Ovary (tissue), 3 donors: ENCODE measurements around the gene PSMD11.

ENCODE experiments used
- EP300 ChIP-seq: sonication (generic); formaldehyde crosslinking; IDR thresholded peaks from one replicate; pipeline ENCODE4 v1.6.1; 2017; ENCODE audit warnings: antibody characterized with exemption
- POLR2A ChIP-seq: fragments of 450-650 bp; IDR thresholded peaks from one replicate; pipeline ENCODE4 v1.6.1; 2017; ENCODE audit warnings: antibody characterized with exemption, mild to moderate bottlenecking, moderate library complexity
- TF ChIP-seq, protein P1 (sequence below), 3 donors: fragments of 450-650 bp in 2 of 3; fragments of 200-600 bp in 1 of 3; IDR thresholded peaks; one replicate each; pipeline versions ENCODE4 v1.5.1 to v1.8.0; 2016 to 2022; ENCODE audit warnings: antibody characterized with exemption in 3 of 3, mild to moderate bottlenecking in 1 of 3
- donor health status: DM: no; HTN: no; CAD: no.

DNA sequence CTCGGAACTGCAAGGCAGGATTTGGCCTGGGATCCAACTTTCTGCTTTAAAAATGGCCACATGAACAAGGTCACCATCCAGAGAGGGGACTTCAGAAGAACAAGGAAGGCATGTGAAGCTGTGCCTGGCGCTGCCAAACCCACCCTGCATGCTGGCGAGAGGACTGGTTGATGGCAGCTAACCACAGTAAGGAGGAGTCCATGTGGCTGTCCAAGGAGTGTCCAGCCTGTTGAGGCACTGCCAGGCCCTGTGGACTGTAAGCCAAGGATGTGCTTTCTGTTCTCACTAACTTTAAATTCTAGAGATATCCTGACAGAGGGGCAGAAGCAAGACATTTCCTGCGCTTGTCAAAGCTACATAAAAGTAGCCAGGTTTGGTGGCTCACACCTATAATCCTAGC is 82.8 kb downstream of the PSMD11 start:
- TF ChIP-seq, protein P1, sequence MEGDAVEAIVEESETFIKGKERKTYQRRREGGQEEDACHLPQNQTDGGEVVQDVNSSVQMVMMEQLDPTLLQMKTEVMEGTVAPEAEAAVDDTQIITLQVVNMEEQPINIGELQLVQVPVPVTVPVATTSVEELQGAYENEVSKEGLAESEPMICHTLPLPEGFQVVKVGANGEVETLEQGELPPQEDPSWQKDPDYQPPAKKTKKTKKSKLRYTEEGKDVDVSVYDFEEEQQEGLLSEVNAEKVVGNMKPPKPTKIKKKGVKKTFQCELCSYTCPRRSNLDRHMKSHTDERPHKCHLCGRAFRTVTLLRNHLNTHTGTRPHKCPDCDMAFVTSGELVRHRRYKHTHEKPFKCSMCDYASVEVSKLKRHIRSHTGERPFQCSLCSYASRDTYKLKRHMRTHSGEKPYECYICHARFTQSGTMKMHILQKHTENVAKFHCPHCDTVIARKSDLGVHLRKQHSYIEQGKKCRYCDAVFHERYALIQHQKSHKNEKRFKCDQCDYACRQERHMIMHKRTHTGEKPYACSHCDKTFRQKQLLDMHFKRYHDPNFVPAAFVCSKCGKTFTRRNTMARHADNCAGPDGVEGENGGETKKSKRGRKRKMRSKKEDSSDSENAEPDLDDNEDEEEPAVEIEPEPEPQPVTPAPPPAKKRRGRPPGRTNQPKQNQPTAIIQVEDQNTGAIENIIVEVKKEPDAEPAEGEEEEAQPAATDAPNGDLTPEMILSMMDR (IDR thresholded peaks at IDR 0.05), result no peak
- TF ChIP-seq POLR2A (no peak), EP300 (no peak)
